ENCODE results near the gene ZNF618. TPM values are rescaled to one million over a fixed set of nuclear protein-coding genes. Genes with fewer than 3 reads are reported as not detected.

ZNF618 gene
- total RNA-seq, 2 donors from 2014 or later: 1.4 to 3.0 TPM

DNA sequence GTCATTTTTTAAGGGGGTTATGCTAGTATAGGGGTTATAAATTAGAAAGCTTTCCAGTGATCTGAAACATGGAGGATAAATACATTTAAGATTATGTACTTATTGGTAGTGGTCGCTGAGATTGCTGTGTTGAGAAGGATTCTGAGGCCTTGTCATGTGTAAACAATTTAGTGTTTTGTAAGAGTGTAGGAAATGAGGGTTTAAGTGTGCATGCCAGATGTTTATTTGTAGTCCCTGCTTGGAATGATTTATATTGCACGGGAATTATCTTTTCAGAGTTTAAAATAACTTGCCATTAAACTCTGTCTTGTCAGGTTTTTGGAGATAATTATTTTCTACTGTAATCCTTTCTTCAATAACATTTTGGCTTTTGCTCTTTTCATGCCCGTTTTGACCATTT, 19.4 kb downstream of the ZNF618 start:
- peaks cover 0 to 11% of the 10 kb centered on the region in 2 donors for H3K9me3 ChIP-seq
- no peak overlapping the region for H3K27ac ChIP-seq
- no peak overlapping the region for H3K4me3 ChIP-seq

DNA sequence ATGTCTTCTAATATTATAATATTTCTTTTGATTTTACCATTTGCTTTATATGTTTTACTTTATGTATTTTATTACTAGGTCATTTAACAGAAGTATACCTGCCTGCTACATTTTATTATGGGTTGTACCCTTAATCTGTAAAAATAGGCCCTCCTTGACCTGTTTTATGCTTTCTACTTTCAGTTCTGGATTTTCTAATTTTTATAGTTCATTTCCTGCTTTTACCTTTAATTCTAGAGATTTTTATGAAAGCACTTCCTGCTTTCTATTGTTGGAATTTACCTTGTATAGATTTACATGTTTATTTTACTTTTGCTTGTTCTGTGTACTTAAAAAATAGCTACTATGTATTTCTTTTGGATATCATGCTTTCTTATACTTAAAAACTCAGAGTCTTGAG, 20.6 kb downstream of the ZNF618 start:
- no peak for DNase-seq (ENCODE audit: low spot score)
- Histone ChIP-seq H3K27ac (no peak overlapping the region), H3K4me3 (no peak overlapping the region), H3K9me3 (peaks cover 0 to 3% of the 10 kb centered on the region in 2 donors), H3K27me3 (no peaks in the 10 kb centered on the region), H3K36me3 (no peaks in the 10 kb centered on the region), H3K4me1 (no peaks in the 10 kb centered on the region)
- TF ChIP-seq, protein P1, sequence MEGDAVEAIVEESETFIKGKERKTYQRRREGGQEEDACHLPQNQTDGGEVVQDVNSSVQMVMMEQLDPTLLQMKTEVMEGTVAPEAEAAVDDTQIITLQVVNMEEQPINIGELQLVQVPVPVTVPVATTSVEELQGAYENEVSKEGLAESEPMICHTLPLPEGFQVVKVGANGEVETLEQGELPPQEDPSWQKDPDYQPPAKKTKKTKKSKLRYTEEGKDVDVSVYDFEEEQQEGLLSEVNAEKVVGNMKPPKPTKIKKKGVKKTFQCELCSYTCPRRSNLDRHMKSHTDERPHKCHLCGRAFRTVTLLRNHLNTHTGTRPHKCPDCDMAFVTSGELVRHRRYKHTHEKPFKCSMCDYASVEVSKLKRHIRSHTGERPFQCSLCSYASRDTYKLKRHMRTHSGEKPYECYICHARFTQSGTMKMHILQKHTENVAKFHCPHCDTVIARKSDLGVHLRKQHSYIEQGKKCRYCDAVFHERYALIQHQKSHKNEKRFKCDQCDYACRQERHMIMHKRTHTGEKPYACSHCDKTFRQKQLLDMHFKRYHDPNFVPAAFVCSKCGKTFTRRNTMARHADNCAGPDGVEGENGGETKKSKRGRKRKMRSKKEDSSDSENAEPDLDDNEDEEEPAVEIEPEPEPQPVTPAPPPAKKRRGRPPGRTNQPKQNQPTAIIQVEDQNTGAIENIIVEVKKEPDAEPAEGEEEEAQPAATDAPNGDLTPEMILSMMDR (IDR thresholded peaks at IDR 0.05): no peak

More for the DNA sequence above, 19.4 kb downstream of the ZNF618 start:
- no peak for DNase-seq (ENCODE audit: low spot score)
- TF ChIP-seq, protein P1 (IDR thresholded peaks at IDR 0.05): no peak
- Histone ChIP-seq H3K4me1 (no peaks in the 10 kb centered on the region), H3K36me3 (no peaks in the 10 kb centered on the region), H3K27me3 (no peaks in the 10 kb centered on the region)

DNA sequence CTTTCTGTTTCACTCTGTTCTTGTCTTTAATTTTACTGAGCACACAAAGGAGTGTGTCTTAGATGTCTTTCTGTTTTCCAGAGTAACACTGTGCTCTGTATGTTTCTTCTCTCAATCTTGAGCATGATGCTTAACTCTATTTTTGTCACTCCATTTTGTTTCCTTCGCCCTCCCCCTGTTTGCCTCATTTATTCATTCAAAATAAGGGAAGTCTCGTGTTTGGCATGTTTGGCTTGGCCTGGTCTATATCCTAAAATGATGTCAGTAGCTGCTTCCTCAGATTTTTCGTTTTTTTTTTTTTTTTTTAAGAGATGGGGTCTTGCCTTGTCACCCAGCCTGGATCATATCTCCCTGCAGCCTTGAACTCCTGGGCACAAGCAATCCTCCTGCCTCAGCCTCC, 22.0 kb downstream of the ZNF618 start:
- DNase-seq (ENCODE audit: low spot score): peak; percentile 11

DNA sequence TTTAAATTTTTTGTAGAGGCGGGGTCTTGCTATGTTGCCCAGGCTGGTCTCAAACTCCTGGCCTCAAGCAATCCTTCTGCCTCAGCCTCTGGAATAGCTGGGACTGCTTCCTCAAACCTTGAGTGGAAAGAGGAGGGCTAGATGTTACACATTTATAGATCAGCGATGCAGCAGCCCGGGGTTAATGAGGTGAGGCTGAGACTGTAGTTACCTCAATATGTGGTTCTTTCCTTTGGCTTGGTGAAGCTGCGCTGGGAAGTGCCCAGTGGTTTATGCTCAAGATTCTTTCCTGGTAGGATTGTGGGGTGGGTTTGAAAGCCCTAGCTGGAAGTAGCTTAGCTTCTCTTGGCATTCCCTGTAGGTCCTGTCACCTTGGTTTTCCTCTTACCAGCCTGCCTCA, 22.5 kb downstream of the ZNF618 start:
- H3K27ac ChIP-seq: no peak overlapping the region
- H3K36me3 ChIP-seq: no peaks in the 10 kb centered on the region
- DNase-seq (ENCODE audit: low spot score): peak; percentile 16
- H3K4me1 ChIP-seq: no peaks in the 10 kb centered on the region
- no peak overlapping the region for H3K4me3 ChIP-seq
- no peaks in the 10 kb centered on the region for H3K27me3 ChIP-seq
- H3K9me3 ChIP-seq: peaks cover 0 to 11% of the 10 kb centered on the region in 2 donors
- TF ChIP-seq, protein P1 (IDR thresholded peaks at IDR 0.05): no peak

More for the DNA sequence above, 22.0 kb downstream of the ZNF618 start:
- Histone ChIP-seq H3K9me3 (peaks cover 0 to 6% of the 10 kb centered on the region in 2 donors), H3K4me1 (no peaks in the 10 kb centered on the region), H3K36me3 (no peaks in the 10 kb centered on the region), H3K27ac (no peak overlapping the region), H3K27me3 (no peaks in the 10 kb centered on the region), H3K4me3 (no peak overlapping the region)
- TF ChIP-seq, protein P1 (IDR thresholded peaks at IDR 0.05): no peak

DNA sequence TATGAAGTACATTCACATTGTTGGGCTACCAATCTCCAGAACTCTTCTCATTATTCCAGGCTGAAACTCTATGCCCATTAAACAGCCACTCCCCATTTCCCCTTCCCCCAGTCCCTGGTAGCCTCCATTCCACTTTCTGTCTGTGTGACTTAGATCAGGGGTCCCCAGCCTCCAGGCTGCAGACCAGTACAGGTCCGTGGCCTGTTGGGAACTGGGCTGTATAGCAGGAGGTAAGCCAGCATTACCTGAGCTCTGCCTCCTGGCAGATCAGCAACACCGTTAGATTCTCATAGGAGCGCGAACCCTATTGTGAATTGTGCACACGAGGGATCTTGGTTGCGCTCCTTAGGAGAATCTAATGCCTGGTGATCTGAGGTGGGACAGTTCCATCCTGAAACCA, 23.1 kb downstream of the ZNF618 start:
- peak; percentile 47 for DNase-seq (ENCODE audit: low spot score)
- TF ChIP-seq, protein P1 (IDR thresholded peaks at IDR 0.05): no peak
- Histone ChIP-seq H3K4me1 (no peaks in the 10 kb centered on the region), H3K27ac (no peak overlapping the region), H3K36me3 (no peaks in the 10 kb centered on the region), H3K9me3 (peaks cover 0 to 14% of the 10 kb centered on the region in 2 donors), H3K4me3 (no peak overlapping the region), H3K27me3 (no peaks in the 10 kb centered on the region)

DNA sequence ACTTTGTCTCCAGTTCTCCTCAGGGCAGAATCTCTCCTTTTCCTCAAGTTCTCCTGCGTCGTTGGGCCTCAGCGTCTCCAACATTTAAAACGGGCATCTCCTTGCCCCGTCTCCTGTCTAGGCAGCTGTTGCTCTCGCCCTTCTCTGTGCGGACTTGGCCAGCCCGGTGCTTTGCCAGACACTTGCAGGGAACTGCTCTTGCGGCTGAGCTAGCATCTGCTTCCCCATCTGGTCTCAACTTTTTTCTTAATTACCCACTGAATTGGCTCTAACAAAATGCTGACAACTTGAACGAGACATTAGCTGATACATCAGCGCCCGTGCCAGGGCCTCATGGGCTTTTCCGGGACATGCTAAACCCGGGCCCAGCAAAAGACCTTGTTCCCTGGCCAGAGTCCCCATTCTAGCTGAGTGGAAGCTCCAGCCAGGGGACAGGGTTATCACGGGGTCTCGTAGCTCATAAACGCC, 25.1 kb downstream of the ZNF618 start:
- Histone ChIP-seq H3K27ac (no peak overlapping the region), H3K27me3 (no peaks in the 10 kb centered on the region), H3K9me3 (peaks cover 0 to 11% of the 10 kb centered on the region in 2 donors), H3K4me1 (no peaks in the 10 kb centered on the region), H3K36me3 (no peaks in the 10 kb centered on the region), H3K4me3 (no peak overlapping the region)
- TF ChIP-seq, protein P1 (IDR thresholded peaks at IDR 0.05): no peak
- DNase-seq (ENCODE audit: low spot score): peak; percentile 52
